Epithelial cell of prostate (primary cell): ENCODE results near the gene IFNW1.
"Not testable (repeated sequence)": the region's sequence is repeated elsewhere in the genome, so short reads cannot be mapped to it uniquely, and the experiment has no call there.

Experiments used
- DNase-seq: peaks from one replicate; pipeline ENCODE4 v3.0.0-alpha.2; 2011; ENCODE audit warnings: low read depth, low spot score
- H3K27ac ChIP-seq: fragments of 450-650 bp; 2 replicates; pipeline ENCODE4 v1.5.1; 2017; ENCODE audit warnings: mild to moderate bottlenecking

Gene IFNW1

GRCh38 chr9:21141427-21141882, at the start of gene IFNW1:
TSS of gene IFNW1 (minus strand) at chr9:21141832. CDS start at chr9:21141570, 262 bp downstream.
- no peak within 1 kb of the TSS for H3K27ac ChIP-seq
- no peak for DNase-seq

GRCh38 chr9:21187487-21187886, 45.9 kb upstream of the IFNW1 start, which contains the start of gene IFNA4:
TSS of gene IFNA4 (minus strand) at chr9:21187587. CDS start at chr9:21187531, 56 bp downstream.
- not testable (repeated sequence) for DNase-seq, H3K27ac ChIP-seq

- DNase-seq, H3K27ac ChIP-seq: not testable (repeated sequence)
These were observed 41.4 kb upstream of the IFNW1 start for GRCh38 chr9:21182810-21183736.

- no peak for DNase-seq
- H3K27ac ChIP-seq = no peak overlapping the region
These were observed 33.0 kb upstream of the IFNW1 start for GRCh38 chr9:21174671-21175070.

DNA sequence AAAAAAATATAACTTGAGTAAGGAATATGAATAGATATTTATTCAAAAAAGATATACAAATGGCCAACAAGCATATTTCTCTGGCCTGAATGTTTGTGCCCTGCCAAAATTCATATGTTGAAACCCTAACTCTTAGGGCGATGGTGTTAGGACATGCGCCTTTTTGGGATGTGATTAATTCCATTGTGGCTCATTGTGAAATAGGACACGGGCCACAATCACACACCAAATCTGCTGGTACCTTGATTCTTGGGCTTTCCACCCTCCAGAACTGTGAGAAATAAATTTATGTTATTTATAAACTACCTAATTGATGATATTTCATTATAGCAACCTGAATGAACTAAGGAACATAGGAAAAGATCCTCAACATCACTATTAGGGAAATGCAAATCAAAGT, 30.5 kb upstream of the IFNW1 start:
- DNase-seq = no peak
- no peak overlapping the region for H3K27ac ChIP-seq

DNA sequence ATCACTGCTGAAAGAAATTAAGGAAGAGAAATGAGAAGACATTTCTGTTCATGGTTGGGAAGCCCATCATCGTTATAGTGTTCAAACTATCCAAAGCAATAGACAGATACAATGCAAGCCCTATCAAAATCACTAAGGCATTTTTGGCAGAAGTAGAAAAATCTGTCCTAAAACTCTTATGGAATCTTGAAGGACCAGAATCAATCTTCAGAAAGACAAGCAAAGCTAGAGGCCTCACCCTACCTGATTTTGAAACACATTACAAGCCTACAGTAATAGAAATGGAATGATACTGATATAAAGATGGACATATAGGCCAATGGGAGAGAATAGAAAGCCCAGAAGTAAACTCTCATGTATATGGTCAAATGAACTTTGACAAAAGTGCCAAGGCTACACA, 29.7 kb upstream of the IFNW1 start:
- no peak overlapping the region for H3K27ac ChIP-seq
- no peak for DNase-seq

DNA sequence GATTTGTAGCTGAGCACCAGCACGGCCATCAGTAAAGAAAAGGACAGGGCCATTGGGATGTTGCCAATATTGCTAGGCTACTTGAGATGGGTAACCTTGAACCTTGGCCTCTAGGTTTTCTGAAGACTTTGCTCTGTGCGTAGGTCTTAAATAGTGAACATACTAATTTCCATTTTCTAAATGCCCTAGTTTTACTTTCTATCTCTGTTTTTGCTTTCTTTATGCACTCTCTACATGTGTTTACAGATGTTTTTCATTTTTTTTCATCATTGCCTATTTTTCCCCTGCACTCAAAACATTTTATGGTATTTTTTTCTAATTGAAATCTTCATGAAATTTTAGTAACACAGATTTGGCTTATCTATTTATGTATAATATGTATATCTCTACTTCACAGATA, 24.9 kb upstream of the IFNW1 start, which contains the start of gene IFNA21:
TSS of gene IFNA21 (minus strand) at position 101 of the 400 bp plus-strand sequence. CDS start at position 53, 48 bp downstream.
- H3K27ac ChIP-seq, DNase-seq: not testable (repeated sequence)

GRCh38 chr9:21165516-21165915, 23.9 kb upstream of the IFNW1 start:
- no peak for DNase-seq
- H3K27ac ChIP-seq = no peak overlapping the region

- DNase-seq = peak; percentile 5
- H3K27ac ChIP-seq = no peak overlapping the region
These were observed 18.5 kb upstream of the IFNW1 start for GRCh38 chr9:21160178-21160577.

GRCh38 chr9:21155501-21155900, 13.9 kb upstream of the IFNW1 start:
- H3K27ac ChIP-seq = no peak overlapping the region
- DNase-seq = no peak

DNA sequence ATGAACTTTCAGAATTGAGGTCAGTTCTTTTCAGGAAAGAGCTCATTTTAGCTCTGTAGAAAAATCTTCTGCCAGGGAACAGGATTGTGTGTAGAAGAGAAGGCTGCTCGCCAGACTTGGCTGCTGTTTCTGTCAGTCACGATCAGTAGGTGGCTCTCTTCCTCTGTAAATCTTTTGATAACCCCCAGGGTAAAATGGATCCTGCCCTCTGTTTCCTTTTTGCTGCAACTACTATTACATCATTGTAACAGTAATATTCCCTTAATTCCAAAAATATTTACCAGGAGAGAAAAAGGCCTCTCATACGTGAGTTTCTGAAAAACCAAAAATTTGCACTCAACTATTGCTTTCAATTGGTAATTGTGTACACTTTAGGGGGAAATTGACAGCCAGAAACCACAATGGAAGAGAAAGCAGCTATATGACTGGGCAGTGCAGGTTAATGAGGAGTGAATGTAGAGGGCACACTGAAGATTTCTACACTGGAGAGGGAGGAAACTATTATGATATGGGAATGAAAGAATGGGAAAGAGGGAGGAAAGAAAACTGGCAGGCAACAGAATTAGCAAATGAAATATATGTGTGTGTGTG, 12.5 kb upstream of the IFNW1 start:
- no peak for DNase-seq
- H3K27ac ChIP-seq = peak overlapping the region; percentile 4

- H3K27ac ChIP-seq = peak overlapping the region; percentile 4
These were observed 11.8 kb upstream of the IFNW1 start for GRCh38 chr9:21153336-21154017.

GRCh38 chr9:21144603-21145002, 3.0 kb upstream of the IFNW1 start:
- no peak overlapping the region for H3K27ac ChIP-seq
- no peak for DNase-seq

More at GRCh38 chr9:21153336-21154017, 11.8 kb upstream of the IFNW1 start:
- no peak for DNase-seq

- DNase-seq = no peak
- no peak overlapping the region for H3K27ac ChIP-seq
These were observed 4.6 kb downstream of the IFNW1 start for GRCh38 chr9:21137020-21137419.

DNA sequence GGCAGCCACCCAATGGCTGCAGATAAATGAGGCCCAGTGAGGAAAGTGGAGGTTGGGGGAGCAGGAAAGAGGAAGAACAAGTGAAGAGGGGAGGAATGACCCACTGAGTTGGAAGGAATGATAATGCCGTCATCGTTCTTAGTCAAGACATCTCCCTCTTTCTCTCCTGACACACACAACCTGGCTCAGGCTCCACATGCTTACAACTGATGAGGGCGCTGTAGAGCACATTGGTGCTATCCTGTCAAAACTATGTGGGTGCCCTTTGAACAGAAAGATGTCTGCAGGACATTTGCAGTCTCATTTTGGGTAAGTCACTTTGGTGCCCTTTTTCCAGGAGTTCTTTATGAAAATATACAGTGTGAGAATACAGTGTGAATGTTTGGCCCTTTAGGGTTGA, 5.9 kb downstream of the IFNW1 start:
- H3K27ac ChIP-seq = no peak overlapping the region
- DNase-seq = no peak

DNA sequence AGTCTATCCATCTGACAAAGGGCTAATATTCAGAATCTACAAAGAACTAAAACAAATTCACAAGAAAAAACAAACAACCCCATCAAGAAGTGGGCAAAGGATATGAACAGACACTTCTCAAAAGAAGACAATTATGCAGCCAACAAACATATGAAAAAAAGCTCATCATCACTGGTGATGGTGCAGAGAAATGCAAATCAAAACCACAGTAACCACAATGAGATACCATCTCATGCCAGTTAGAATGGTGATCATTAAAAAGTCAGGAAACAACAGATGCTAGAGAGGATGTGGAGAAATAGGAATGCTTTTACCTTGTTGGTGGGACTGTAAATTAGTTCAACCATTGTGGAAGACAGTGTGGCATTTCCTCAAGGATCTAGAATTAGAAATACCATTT, 13.4 kb downstream of the IFNW1 start:
- DNase-seq, H3K27ac ChIP-seq: not testable (repeated sequence)

- H3K27ac ChIP-seq = no peak overlapping the region
- no peak for DNase-seq
These were observed 19.9 kb downstream of the IFNW1 start for GRCh38 chr9:21121595-21122251.

GRCh38 chr9:21121079-21121478, 20.6 kb downstream of the IFNW1 start:
- DNase-seq = no peak
- H3K27ac ChIP-seq = no peak overlapping the region

DNA sequence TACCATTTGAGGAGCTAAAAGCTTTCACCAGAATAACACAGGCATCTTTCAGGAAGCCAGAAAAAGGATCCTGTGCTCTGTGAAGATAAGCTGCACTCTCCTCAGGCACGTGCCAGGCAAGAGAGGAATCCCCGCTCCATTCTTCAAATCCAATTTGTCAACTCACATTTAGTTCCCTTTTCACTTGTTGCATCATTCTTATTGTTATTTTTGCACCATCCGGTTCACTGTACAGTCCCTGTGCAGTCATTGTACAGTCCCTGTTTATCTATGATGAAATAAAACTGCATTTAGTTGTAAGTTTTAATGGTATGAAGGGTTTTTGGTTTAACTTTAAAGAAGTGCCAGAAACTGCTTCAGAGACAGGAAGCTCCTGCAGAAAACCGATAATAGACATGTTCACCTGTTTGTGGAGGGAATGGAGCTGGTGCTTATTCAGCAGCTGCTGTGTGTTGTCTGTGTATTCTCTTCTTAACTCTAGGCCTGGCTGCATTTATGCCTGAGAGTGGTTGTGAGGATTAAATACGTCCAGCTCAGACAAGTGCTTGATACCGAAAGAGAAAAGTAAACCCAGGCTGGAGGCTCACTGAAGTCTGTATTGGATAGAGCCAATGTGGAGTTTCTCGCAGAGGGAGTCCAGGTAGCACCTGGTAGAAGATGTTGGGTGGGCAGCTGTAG, 22.4 kb downstream of the IFNW1 start:
- no peak overlapping the region for H3K27ac ChIP-seq
- DNase-seq = no peak

GRCh38 chr9:21114311-21114710, 27.3 kb downstream of the IFNW1 start:
- H3K27ac ChIP-seq = no peak overlapping the region
- DNase-seq = no peak
